Astrocyte (in vitro differentiated cells and primary cell): ENCODE data around the gene NF2.

Source experiments
- CTCF ChIP-seq: IDR thresholded peaks from 2 replicates; pipeline ENCODE4 v1.5.1; 2011; ENCODE audit warnings: low read depth, mild to moderate bottlenecking, inconsistent platforms, low read length, moderate library complexity; ENCODE audit not compliant: insufficient read depth
- EZH2 ChIP-seq: IDR thresholded peaks from 2 replicates; pipeline ENCODE4 v1.6.1; 2012; ENCODE audit warnings: mild to moderate bottlenecking, low read length, inconsistent platforms; ENCODE audit not compliant: insufficient read depth

DNA sequence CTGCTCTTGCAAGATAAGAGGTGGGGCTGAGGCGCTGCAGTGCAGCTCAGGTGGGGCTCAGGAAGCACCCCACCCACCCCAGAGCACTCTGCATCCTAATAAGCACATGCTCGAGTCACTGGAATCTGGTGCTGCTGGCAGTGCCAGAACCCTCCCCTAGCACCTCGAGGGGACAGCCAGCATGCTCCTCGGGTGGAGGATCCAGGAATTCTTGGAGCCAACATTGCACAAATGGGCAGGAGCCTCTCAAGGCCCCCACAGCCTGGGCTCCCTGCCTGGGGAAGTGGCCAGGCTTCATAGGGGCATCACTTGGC lies 88.9 kb downstream of the NF2 start:
- TF ChIP-seq CTCF = no peak
- TF ChIP-seq EZH2 = no peak
